Measurements from ENCODE around the gene BFSP1.

The BFSP1 gene

GRCh38 chr20:17497821-17498580, 33.2 kb downstream of the BFSP1 start:
- DNase-seq (ENCODE audit: low spot score), result no peak

DNA sequence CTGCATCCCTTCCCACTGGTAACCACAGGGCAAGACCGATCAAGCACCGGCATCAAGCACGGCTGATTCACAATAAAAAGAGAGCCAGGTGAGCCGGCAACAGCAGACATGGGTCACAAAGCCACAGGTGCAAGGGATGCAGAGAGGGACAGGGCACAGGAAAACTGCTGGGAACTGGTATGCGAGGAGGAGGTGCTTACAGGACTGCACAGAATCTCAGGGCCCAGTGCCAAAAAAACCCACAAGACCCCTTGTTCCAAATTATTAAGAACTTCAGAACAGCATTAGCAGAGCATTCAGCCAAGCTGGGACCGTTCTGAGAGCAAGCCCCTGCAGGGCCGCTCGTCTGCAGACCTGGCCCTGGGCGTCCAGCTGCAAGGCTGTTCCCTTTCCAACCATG, 35.4 kb downstream of the BFSP1 start:
- no peak for DNase-seq (ENCODE audit: low spot score)

GRCh38 chr20:17494201-17494600, 37.0 kb downstream of the BFSP1 start:
- DNase-seq (ENCODE audit: low spot score), result no peak

DNA sequence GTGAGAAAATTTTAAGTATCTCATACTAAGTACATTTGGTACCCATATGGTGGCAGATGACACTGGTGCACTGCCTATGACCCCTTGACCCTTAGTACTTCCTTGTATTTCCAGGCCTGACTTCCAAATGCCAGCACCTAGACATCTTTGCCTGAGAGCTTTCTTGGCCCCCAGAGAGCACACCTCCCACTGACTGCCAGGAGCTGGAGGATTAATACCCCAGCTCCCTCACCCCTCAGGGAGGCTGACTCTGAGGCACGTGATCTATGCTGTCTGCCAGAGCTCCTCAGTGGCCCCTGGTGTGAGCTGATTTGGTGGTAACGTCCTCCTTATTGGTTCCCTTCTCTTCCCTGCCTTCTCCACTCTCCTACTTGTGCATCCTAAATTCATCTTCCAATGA, 38.0 kb downstream of the BFSP1 start:
- DNase-seq (ENCODE audit: low spot score), result no peak

GRCh38 chr20:17491488-17491887, 39.7 kb downstream of the BFSP1 start:
- DNase-seq (ENCODE audit: low spot score), result no peak

DNA sequence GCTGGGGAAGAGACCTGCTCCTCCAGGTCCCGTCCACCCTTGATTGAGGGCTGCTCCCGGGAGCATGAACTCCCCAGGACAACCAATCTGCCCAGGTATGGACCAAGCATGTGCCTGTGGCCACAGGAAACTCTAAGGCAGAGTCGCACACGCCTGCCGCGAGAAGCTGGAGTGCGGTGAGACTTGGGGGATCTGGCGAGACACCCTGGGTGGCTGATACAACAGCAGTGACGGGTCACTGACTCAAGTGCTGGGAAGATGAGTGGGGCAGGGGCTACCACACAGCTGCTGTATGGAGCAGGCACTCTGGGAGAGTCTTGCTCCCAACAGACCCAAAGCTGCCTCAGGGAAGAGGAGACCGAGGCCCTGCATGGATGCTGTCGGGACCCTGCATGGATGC, 40.1 kb downstream of the BFSP1 start:
- DNase-seq (ENCODE audit: low spot score), result peak; percentile 25

GRCh38 chr20:17490501-17490900, 40.7 kb downstream of the BFSP1 start:
- DNase-seq (ENCODE audit: low spot score), result no peak

GRCh38 chr20:17488916-17489600, 42.1 kb downstream of the BFSP1 start:
- no peak for DNase-seq (ENCODE audit: low spot score)

DNA sequence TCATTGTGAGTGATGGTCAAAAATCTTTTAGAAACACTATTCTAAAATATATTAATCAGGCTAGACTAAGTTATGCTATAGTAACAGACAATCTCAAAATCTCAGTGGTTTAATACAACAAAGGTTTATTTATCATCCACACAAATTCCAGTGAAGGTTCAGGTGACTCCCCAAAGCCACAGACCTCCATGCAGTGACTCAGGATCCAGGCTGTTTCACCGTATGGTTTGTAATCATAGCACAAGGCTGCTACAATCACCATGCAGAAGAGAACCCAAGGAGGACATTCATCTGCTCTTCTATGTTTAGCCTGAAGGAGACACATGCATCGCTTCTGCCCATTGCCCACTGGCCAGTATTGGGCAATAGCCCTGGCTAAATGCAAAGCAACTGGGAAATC, 46.2 kb downstream of the BFSP1 start:
- no peak for DNase-seq (ENCODE audit: low spot score)

GRCh38 chr20:17482536-17482935, 48.6 kb downstream of the BFSP1 start:
- DNase-seq (ENCODE audit: low spot score), result no peak

DNA sequence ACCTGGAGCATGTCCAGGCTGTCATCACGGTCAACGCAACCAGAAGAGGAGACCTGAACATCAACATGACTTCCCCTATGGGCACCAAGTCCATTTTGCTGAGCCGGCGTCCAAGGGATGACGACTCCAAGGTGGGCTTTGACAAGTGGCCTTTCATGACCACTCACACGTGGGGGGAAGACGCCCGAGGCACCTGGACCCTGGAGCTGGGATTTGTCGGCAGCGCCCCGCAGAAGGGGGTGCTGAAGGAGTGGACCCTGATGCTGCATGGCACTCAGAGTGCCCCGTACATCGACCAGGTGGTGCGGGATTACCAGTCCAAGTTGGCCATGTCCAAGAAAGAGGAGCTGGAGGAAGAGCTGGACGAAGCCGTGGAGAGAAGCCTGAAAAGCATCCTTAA, 49.5 kb downstream of the BFSP1 start:
- DNase-seq (ENCODE audit: low spot score), result no peak

- no peak for DNase-seq (ENCODE audit: low spot score)
Measured at GRCh38 chr20:17480696-17481095, 50.5 kb downstream of the BFSP1 start.

DNA sequence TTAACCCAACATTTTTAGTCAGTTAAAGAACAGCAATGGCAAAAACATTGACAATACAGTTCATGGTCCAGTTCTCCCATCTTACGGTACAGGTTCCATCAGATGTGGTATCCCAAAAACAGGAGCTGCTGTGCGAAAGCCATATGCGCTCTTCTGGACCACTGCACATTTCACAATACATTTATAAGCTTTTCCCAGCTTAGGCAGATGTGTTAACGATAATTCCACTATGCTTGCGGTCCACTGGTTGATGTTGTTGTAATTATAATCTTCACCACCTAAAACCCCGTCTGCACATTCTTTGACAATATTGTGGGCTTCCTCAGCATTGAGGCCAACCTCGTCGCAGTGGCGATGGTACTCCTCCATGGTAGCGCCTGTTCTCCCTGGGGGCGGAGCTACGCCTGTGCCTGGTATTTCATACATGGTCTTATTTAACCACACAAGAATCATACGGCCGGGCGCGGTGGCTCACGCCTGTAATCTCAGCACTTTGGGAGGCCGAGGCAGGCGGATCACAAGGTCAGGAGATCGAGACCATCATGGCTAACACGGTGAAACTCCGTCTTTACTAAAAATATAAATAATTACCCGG, 52.0 kb downstream of the BFSP1 start:
- DNase-seq (ENCODE audit: low spot score), result no peak

- no peak for DNase-seq (ENCODE audit: low spot score)
Measured at GRCh38 chr20:17473659-17474058, 57.5 kb downstream of the BFSP1 start.

- no peak for DNase-seq (ENCODE audit: low spot score)
Measured at GRCh38 chr20:17471606-17472187, 59.5 kb downstream of the BFSP1 start.

GRCh38 chr20:17470973-17471372, 60.2 kb downstream of the BFSP1 start:
- no peak for DNase-seq (ENCODE audit: low spot score)

DNA sequence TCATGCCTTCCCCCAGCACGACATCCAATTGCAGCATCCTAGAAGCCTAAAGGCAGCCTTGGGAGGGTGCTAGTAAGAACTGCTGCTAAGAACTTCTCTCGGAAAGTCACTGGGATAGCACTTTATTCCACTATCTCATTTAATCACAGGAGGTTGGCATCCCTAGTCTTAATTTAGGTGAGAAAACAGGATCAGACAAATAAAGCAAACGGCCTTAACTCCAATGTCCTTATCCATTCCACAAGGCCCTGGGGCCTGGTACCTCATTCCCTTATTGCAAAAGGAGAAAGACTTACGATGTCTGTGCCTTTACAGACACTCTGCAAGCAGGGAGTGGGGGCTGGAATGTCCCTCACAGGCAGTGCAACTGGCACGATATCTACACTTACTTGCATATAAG, 60.7 kb downstream of the BFSP1 start:
- DNase-seq (ENCODE audit: low spot score), result no peak

GRCh38 chr20:17469246-17470030, 61.7 kb downstream of the BFSP1 start:
- no peak for DNase-seq (ENCODE audit: low spot score)

- DNase-seq (ENCODE audit: low spot score), result no peak
Measured at GRCh38 chr20:17468073-17468840, 62.9 kb downstream of the BFSP1 start.

DNA sequence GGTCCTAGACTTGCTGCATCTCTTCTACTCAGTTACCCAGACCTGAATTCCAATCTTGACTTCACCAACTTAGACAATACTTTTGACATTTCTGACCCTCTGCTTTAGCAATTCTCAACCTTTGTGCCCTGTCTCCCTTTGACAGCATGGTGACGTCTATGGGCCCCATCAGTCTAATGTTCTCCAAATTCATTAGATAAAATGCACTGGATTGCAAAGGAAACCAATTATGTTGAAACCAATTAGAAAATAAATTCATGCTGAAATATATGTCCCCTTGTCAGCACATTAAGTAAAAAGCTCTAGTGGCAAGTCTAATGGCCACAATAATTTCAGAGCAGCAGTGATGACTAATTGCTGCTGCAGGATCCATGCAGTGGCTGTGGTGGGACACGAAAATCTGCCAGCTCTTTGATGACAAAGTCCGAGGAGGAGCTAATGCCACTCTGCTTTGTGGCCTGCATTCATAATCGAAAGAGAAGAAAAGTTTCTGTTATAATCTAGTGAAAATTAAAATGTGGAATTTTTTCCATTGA, 64.0 kb downstream of the BFSP1 start:
- no peak for DNase-seq (ENCODE audit: low spot score)

DNA sequence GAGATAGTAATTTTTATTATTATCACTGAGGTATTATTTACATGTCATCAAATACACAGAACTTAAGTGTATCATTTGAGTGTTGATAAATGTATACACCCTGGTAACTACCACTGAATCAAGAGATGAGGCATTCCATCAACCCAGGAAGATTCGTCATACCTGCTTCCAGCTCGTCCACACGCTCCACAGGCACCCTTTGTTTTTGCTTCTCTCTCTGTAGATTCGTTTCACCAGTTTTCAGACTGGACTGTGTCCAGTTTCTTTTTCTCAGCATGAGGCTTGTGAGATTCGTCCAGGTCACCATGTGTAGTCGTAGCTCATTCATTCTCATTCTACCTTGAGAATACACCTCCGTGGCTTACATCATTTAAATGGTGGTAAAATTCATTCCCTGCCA, 64.5 kb downstream of the BFSP1 start:
- no peak for DNase-seq (ENCODE audit: low spot score)
